ENCODE data around the gene UBE2V1.

The UBE2V1 gene

DNA sequence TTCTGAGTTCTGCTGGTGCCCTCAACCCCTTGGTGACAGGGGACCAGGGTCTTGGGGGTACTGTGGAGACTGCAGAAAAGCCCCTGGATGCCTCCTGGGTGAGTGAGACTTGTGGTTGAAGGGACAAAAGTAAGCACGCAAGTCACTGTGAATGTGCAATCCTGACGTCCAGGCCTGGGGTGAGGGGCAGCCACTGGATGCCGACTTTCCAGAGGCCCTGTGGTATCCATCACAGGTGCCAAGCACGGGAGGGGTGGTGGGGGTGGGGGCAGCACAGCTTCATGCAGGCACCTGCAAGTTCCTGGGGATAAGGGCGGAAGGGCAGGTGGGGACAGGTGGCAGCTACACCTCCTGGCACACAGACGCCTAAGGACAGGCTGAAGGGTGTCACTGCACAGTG is 20.1 kb upstream of the UBE2V1 start:
- DNase-seq (ENCODE audit: low spot score), result no peak
- TF ChIP-seq, protein P1, sequence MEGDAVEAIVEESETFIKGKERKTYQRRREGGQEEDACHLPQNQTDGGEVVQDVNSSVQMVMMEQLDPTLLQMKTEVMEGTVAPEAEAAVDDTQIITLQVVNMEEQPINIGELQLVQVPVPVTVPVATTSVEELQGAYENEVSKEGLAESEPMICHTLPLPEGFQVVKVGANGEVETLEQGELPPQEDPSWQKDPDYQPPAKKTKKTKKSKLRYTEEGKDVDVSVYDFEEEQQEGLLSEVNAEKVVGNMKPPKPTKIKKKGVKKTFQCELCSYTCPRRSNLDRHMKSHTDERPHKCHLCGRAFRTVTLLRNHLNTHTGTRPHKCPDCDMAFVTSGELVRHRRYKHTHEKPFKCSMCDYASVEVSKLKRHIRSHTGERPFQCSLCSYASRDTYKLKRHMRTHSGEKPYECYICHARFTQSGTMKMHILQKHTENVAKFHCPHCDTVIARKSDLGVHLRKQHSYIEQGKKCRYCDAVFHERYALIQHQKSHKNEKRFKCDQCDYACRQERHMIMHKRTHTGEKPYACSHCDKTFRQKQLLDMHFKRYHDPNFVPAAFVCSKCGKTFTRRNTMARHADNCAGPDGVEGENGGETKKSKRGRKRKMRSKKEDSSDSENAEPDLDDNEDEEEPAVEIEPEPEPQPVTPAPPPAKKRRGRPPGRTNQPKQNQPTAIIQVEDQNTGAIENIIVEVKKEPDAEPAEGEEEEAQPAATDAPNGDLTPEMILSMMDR (conservative IDR thresholded peaks at IDR 0.05; ENCODE audit: low read depth), result no peak
- ChIA-PET POLR2A (ENCODE audit: low non-redundant PET) (interaction anchor here (1.6 kb wide), 1 partner anchor 20 kb away, joined by 8 read pairs; the partner anchor contains the start of gene PEDS1), CTCF (interaction anchor here (0.7 kb wide), 1 partner anchor 30 kb away, joined by 5 read pairs; no protein-coding TSS in a partner anchor)
- H3K27ac ChIP-seq, result peak overlapping the region; percentile 37

GRCh38 chr20:50130995-50131394 is 18.0 kb upstream of the UBE2V1 start:
- POLR2A ChIA-PET (ENCODE audit: low non-redundant PET), result no interaction called here
- CTCF ChIA-PET, result interaction anchor here (0.7 kb wide), 1 partner anchor 308 kb away, joined by 3 read pairs; no protein-coding TSS in a partner anchor
- peak overlapping the region; percentile 29 for H3K27ac ChIP-seq
- TF ChIP-seq, protein P1 (conservative IDR thresholded peaks at IDR 0.05; ENCODE audit: low read depth), result no peak
- no peak for DNase-seq (ENCODE audit: low spot score)

DNA sequence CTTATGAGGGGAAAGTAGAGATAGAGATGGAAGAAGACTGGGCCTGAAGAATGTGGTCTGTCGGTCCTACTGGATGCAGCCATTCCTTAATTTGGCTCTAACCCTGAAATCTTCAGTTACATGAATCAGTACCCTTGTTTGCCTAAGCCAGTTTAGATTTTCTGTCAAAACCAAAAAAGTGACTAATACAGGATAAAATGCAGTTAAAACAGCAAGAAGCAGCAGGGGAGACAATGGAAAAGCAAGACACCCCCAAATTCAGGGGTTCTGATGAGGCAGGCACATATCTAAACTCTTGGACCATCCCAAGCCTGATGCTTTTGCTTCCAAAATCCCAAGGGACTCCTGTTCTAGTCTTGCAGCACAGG is 17.4 kb upstream of the UBE2V1 start:
- H3K27ac ChIP-seq, result peak overlapping the region; percentile 62
- CTCF ChIA-PET, result no interaction called here
- no peak for DNase-seq (ENCODE audit: low spot score)
- TF ChIP-seq, protein P1 (conservative IDR thresholded peaks at IDR 0.05; ENCODE audit: low read depth), result no peak
- POLR2A ChIA-PET (ENCODE audit: low non-redundant PET), result no interaction called here

DNA sequence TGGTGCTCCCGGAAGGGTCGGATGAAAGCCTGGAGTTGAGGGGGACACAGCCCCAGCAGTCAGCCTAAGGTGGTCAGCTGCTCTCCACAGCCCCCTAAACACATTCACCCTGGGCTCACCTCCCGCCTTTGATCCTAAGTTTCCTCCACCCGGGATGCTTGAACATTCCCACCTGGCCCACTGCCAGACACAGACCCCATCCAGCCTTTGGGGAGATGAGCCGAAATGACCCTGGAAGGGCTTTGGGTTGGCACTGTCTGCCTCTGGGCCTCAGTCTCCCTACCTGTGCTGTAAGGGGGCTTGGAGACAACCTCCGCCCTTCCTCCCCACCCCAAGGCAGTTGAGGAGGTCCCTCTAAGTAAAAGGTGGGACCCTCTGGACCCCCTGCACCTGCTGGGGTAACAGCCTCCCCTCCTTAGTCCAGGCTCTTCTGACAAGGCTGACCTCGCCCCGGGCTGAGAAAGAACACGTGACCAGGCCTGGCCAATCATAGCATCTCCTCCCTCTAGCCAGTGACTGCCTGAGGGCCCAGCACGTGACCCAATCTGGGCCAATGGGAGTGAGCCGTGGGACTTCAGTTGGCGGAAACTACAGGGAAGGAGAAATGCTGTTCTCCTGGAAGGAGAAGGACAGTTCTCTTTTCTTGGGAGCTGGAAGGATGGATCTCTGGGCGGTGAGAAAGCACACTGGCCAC is 16.9 kb upstream of the UBE2V1 start:
- CTCF ChIA-PET, result interaction anchor here (1.0 kb wide), 1 partner anchor 49 kb away, joined by 4 read pairs; no protein-coding TSS in a partner anchor
- POLR2A ChIA-PET (ENCODE audit: low non-redundant PET), result no interaction called here
- peak overlapping the region; percentile 62 for H3K27ac ChIP-seq
- TF ChIP-seq, protein P1 (conservative IDR thresholded peaks at IDR 0.05; ENCODE audit: low read depth), result no peak
- DNase-seq (ENCODE audit: low spot score), result peak; percentile 68

DNA sequence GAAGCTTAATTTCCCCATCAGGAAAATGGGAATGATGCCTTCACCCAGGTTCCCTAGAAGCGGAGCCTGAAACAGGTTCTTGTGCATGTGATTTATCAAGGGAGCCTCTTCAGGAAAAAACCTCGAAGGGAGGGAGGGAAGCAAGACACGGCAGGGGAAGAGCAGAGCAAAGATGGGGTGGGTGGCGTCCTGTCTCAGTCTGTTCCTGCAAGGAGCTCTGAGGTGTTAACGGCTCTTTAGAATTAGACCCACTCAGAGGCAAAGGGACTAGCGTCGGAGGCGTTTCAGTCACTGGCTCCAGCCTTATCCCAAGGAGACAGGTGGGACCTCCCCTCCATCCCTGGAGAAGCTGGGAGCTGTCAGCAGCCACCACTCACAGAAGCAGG is 15.6 kb upstream of the UBE2V1 start:
- CTCF ChIA-PET, result interaction anchor here (0.8 to 1.1 kb wide), 3 partner anchors 41 to 51 kb away, joined by 3 to 4 read pairs (median 4); no protein-coding TSS in a partner anchor
- H3K27ac ChIP-seq, result peak overlapping the region; percentile 62
- TF ChIP-seq, protein P1 (conservative IDR thresholded peaks at IDR 0.05; ENCODE audit: low read depth), result no peak
- no peak for DNase-seq (ENCODE audit: low spot score)
- POLR2A ChIA-PET (ENCODE audit: low non-redundant PET), result interaction anchor here (0.6 kb wide), 1 partner anchor 188 kb away, joined by 3 read pairs; no protein-coding TSS in a partner anchor

DNA sequence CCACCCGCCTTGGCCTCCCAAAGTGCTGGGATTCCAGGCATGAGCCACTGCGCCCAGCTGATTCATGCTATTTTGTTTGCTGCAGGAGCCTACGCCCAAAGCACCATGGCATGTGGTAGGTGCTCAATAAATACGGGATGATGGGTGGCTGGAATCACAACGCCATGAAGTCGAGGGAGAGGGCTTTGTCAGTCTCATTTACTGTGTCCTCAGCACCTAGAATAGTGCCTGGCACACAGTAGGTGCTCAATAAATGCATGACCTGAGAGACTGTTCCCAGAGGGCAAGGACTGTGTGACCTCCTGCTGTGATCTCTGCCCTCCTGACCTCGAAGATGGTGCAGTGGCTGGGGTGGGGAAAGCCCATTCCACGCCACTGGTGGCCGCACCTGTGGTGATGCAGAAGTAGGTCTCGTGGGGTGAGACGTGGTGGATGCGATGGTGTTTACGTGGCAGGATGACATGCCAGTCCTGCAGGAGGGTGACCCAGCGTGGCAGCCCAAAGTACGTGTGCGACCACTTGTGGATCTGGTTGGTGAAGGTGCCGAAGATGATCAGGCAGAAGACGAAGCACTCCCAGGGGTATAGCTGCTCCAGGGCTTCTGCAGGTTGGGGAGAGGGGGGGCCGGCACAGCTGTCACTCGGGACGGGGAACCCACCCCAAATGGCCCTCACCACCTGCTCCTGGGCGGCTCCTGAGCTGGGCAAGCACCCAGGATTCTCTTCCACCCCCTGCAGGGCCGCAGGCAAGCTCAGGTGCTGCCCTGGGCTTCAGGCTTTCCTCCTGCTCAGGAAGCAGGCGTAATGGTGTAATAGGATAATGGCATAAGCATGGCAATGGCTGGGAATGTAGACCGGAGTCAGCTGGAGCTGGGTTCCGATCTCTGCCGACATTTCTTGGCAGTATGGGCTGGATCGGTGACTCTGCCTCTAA is 14.9 kb upstream of the UBE2V1 start:
- CTCF ChIA-PET, result interaction anchor here (0.5 to 1.4 kb wide), 6 partner anchors 22 to 626 kb away, joined by 3 to 6 read pairs (median 4); no protein-coding TSS in a partner anchor
- TF ChIP-seq, protein P1 (conservative IDR thresholded peaks at IDR 0.05; ENCODE audit: low read depth), result no peak
- POLR2A ChIA-PET (ENCODE audit: low non-redundant PET), result interaction anchor here (0.6 kb wide), 1 partner anchor 37 kb away, joined by 3 read pairs; no protein-coding TSS in a partner anchor
- no peak for DNase-seq (ENCODE audit: low spot score)
- H3K27ac ChIP-seq, result peak overlapping the region; percentile 62
